Immature natural killer cell (primary cell): ENCODE measurements around the gene KLHL33. TPM values are rescaled to one million over a fixed set of nuclear protein-coding genes. Genes with fewer than 3 reads are reported as not detected.
A peak's percentile ranks its signal among the peaks of the same experiment; 100 is the strongest.

Experiments
- DNase-seq, 3 donors: peaks; one replicate each; pipeline ENCODE4 v3.0.0; 2022; ENCODE audit warnings: mixed read lengths in 1 of 3
- H3K27ac Mint-ChIP-seq, 6 donors: one replicate each; pipeline ENCODE4 v1.8.0; 2020; ENCODE audit warnings: mixed read lengths in 6 of 6, mild to moderate bottlenecking in 5 of 6, inconsistent platforms in 4 of 6, moderate library complexity in 3 of 6
- H3K27me3 Mint-ChIP-seq, 3 donors: one replicate each; pipeline ENCODE4 v1.8.0; 2020 to 2021; ENCODE audit warnings: low read depth in 3 of 3, mild to moderate bottlenecking in 3 of 3, mixed read lengths in 3 of 3, moderate library complexity in 3 of 3, inconsistent platforms in 1 of 3
- H3K36me3 Mint-ChIP-seq, 3 donors: one replicate each; pipeline ENCODE4 v1.8.0; 2020; ENCODE audit warnings: mixed read lengths in 3 of 3, inconsistent platforms in 2 of 3, mild to moderate bottlenecking in 2 of 3
- H3K4me1 Mint-ChIP-seq, 2 donors: one replicate each; pipeline ENCODE4 v1.8.0; 2020; ENCODE audit warnings: inconsistent platforms in 2 of 2, mild to moderate bottlenecking in 2 of 2, mixed read lengths in 2 of 2, moderate library complexity in 1 of 2
- H3K4me3 Mint-ChIP-seq, 5 donors: one replicate each; pipeline ENCODE4 v1.8.0; 2020; ENCODE audit warnings: mild to moderate bottlenecking in 5 of 5, mixed read lengths in 5 of 5, inconsistent platforms in 3 of 5, moderate library complexity in 3 of 5
- H3K9me3 Mint-ChIP-seq, 6 donors: one replicate each; pipeline ENCODE4 v1.8.0; 2020; ENCODE audit warnings: mild to moderate bottlenecking in 6 of 6, mixed read lengths in 6 of 6, inconsistent platforms in 4 of 6, moderate library complexity in 3 of 6
- polyA plus RNA-seq, 3 donors: library from polyadenylated mRNA; unstranded; fragments of 300-500 nt; fragmentation: Illumina TruSeq; gene quantifications; one replicate each; pipeline ENCODE4 v1.2.3, GENCODE V29; 2021

Gene KLHL33, protein sequence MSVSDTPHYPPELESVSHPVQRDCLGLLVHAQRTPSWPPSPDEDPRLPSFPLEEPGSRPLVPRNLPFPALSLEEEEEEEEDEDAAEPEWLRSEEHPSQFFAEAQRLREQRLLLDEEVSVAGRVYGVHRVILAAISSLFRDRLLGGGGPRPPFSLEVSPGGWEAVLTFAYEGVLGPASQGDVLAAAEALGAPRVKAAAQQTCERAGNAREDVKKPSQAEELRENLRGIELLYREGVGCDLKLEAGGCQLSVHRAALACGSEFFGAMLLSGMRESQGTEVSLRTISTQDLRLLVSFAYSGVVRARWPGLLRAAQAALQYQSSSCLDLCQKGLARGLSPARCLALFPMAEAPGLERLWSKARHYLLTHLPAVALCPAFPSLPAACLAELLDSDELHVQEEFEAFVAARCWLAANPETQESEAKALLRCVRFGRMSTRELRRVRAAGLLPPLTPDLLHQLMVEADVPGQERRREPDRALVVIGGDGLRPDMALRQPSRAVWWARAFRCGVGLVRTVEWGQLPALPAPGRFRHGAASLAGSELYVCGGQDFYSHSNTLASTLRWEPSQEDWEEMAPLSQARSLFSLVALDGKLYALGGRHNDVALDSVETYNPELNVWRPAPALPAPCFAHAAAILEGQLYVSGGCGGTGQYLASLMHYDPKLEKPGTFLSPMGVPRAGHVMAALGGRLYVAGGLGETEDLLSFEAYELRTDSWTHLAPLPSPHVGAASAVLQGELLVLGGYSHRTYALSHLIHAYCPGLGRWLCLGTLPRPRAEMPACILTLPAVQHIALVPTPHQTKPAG
- polyA plus RNA-seq: under 1 TPM in 1 of 3 donors, not detected in 2; 0.21 TPM

DNA sequence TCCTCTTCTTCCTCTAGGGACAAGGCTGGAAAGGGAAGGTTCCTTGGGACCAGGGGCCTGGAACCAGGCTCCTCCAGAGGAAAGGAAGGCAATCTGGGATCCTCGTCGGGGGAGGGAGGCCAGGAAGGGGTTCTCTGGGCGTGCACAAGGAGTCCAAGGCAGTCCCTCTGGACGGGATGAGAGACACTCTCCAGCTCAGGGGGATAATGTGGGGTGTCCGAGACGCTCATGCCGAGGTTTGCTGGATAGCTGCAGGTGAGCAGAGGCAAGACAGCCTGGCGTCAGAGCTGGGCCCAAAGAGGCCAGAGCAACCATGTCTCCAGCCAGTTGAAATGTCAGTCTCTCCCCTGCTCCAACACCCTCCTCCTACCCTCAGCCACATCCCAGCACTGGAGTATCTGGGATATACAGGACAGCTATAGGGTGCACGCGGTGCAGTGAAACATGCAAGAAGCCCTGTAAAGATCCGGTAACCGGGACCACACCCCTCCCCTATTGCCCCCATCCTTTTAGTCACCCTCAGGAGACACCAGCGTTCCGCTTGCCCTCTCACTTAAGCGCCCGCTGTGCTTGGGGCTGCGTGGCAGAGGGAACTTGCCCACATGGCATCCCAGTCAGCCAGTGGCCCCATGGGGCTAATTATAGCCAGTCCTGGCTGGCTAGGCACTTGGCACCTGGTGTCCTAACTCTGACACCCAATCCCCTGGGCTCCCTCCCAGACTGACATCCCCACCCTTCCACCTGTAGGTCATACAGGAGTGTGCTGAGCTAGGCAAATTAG lies at the start of gene KLHL33:
TSS of gene KLHL33 (minus strand) at position 585 of the 781 bp plus-strand sequence. CDS start at position 230, 355 bp downstream.
- Mint-ChIP-seq H3K27ac (no peak within 1 kb of the TSS), H3K4me1 (peaks cover 3 to 5% of the 10 kb centered on the region in 2 donors), H3K36me3 (peaks cover 0 to 3% (median 0%) of the 10 kb centered on the region in 3 donors), H3K4me3 (no peak within 1 kb of the TSS), H3K9me3 (no peaks in the 10 kb centered on the region), H3K27me3 (peaks cover under 1 to 2% (median 2%) of the 10 kb centered on the region in 3 donors)
- DNase-seq: no peak

DNA sequence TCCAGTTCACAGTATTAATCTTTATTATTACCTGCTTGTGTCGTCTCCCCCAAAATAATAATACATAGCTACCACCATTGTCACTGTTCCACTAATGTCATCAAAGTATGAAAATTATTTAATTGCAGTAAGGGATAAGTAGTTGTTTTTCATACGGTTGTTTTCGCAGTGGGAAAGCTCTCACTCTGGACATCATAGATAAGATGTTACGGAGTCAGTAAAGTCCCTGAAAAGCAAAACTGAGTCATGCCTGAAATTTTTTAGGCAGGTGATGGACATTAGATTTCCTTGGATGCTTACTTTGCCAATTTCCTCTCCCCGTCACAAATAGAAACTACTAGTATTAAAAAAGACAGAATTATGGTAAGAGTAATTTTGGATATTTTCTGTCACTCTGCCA lies 46.4 kb upstream of the KLHL33 start:
- Mint-ChIP-seq H3K9me3 (no peaks in the 10 kb centered on the region), H3K27me3 (peaks cover 0 to 3% (median 1%) of the 10 kb centered on the region in 3 donors), H3K4me3 (no peak overlapping the region), H3K4me1 (peaks cover 39 to 61% of the 10 kb centered on the region in 2 donors), H3K36me3 (peaks cover 3 to 9% (median 7%) of the 10 kb centered on the region in 3 donors), H3K27ac (no peak overlapping the region)
- no peak for DNase-seq

- H3K36me3 Mint-ChIP-seq: peaks cover 26 to 41% (median 40%) of the 10 kb centered on the region in 3 donors
- peaks cover 0 to 1% (median under 1%) of the 10 kb centered on the region in 3 donors for H3K27me3 Mint-ChIP-seq
- H3K27ac Mint-ChIP-seq: peak overlapping the region; percentile 44 to 95 (median 88)
- peaks cover 48 to 69% of the 10 kb centered on the region in 2 donors for H3K4me1 Mint-ChIP-seq
- H3K9me3 Mint-ChIP-seq: no peaks in the 10 kb centered on the region
- DNase-seq: no peak
- no peak overlapping the region for H3K4me3 Mint-ChIP-seq
These were observed 42.9 kb upstream of the KLHL33 start for GRCh38 chr14:20478894-20479293.

- DNase-seq: peak; percentile 32 to 47 (median 43)
- H3K4me1 Mint-ChIP-seq: peaks cover 52 to 81% of the 10 kb centered on the region in 2 donors
- peak overlapping the region; percentile 91 to 96 (median 94) for H3K27ac Mint-ChIP-seq
- H3K36me3 Mint-ChIP-seq: peaks cover 31 to 51% (median 47%) of the 10 kb centered on the region in 3 donors
- peak overlapping the region; percentile 66 to 86 (median 78) for H3K4me3 Mint-ChIP-seq
- H3K27me3 Mint-ChIP-seq: peaks cover 0 to 3% (median 0%) of the 10 kb centered on the region in 3 donors
- no peaks in the 10 kb centered on the region for H3K9me3 Mint-ChIP-seq
These were observed 41.4 kb upstream of the KLHL33 start for GRCh38 chr14:20477211-20477876.

DNA sequence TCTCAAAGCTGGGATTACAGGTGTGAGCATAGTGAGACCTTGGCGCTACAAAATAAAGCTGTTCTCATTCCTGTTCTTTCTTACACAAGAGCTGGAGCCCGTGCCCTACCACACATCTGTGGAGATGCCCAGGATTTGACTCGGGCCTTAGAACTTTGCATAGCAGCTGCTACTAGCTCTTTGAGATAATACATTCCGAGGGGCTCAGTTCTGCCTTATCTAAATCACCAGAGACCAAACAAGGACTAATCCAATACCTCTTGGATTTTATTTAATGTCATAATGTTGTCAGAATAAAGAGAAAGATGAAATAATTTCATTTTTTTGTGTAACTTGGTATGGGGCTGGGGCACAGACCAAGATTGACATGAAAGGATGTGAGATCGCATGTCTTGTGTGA lies 40.8 kb upstream of the KLHL33 start:
- Mint-ChIP-seq H3K9me3 (no peaks in the 10 kb centered on the region), H3K27me3 (peaks cover 0 to 3% (median 0%) of the 10 kb centered on the region in 3 donors), H3K27ac (peak overlapping the region; percentile 91 to 96 (median 94)), H3K4me3 (peak overlapping the region; percentile 66 to 86 (median 78)), H3K4me1 (peaks cover 55 to 86% of the 10 kb centered on the region in 2 donors), H3K36me3 (peaks cover 35 to 57% (median 47%) of the 10 kb centered on the region in 3 donors)
- DNase-seq: no peak

- Mint-ChIP-seq H3K4me1 (peaks cover 60 to 80% of the 10 kb centered on the region in 2 donors), H3K36me3 (peaks cover 35 to 54% (median 40%) of the 10 kb centered on the region in 3 donors), H3K4me3 (peak overlapping the region in 2 of 5 donors; percentile 51 to 59), H3K9me3 (no peaks in the 10 kb centered on the region), H3K27ac (peak overlapping the region in 5 of 6 donors; percentile 57 to 77 (median 67)), H3K27me3 (peaks cover 0 to 8% (median 0%) of the 10 kb centered on the region in 3 donors)
- DNase-seq: no peak
These were observed 36.7 kb upstream of the KLHL33 start for GRCh38 chr14:20472536-20473169.

- peaks cover 42 to 59% of the 10 kb centered on the region in 2 donors for H3K4me1 Mint-ChIP-seq
These were observed 34.6 kb upstream of the KLHL33 start for GRCh38 chr14:20470603-20470901.

DNA sequence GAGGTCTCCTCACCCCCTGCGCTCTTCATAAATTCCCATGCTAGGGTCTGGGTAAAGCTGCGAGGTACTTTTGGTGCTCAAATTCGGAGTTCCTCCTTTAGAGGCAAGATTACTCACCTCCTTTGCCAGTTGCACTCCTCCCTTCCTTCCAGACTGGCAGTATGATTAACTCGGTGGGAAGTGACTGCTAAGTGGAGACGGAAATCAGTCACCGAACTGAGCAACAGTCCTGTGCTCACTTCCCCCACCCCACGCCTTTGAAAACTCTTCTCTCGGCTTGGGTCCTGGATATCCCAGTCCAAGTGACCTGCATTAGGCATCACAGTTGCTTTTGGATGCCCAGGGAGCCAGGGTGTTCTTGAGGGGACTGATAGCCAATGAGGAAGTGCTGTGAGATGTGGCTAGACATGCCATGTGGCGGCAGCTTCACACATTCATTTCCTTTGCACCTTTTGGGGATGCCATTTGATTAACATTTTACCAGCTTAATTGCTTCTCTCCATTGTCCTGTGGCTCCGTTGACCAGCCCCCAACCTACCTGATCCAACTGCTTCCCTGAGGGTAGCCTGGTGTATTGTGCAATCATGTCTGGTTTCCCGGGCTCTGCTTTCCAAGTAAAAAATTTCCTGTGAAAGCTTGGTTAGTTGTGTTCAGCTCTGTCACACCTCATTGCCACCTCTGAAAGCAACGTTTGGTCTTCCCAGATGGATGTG lies 34.1 kb upstream of the KLHL33 start:
- H3K27ac Mint-ChIP-seq: peak overlapping the region; percentile 93 to 98 (median 97)
- H3K4me3 Mint-ChIP-seq: peak overlapping the region; percentile 96 to 100 (median 99)
- peaks cover 17 to 28% (median 21%) of the 10 kb centered on the region in 3 donors for H3K36me3 Mint-ChIP-seq
- H3K4me1 Mint-ChIP-seq: peaks cover 41 to 57% of the 10 kb centered on the region in 2 donors
- DNase-seq: peak; percentile 45 to 52 (median 52)
- no peaks in the 10 kb centered on the region for H3K9me3 Mint-ChIP-seq
- peaks cover 0 to 8% (median 0%) of the 10 kb centered on the region in 3 donors for H3K27me3 Mint-ChIP-seq

More at GRCh38 chr14:20470603-20470901, 34.6 kb upstream of the KLHL33 start:
- no peaks in the 10 kb centered on the region for H3K9me3 Mint-ChIP-seq
- H3K4me3 Mint-ChIP-seq: peak overlapping the region; percentile 96 to 100 (median 99)
- H3K27ac Mint-ChIP-seq: peak overlapping the region; percentile 93 to 98 (median 97)
- H3K27me3 Mint-ChIP-seq: peaks cover 0 to 8% (median 0%) of the 10 kb centered on the region in 3 donors
- DNase-seq: no peak
- H3K36me3 Mint-ChIP-seq: peaks cover 20 to 33% (median 25%) of the 10 kb centered on the region in 3 donors

GRCh38 chr14:20469242-20469889 lies 33.4 kb upstream of the KLHL33 start, which contains the start of gene PNP:
TSS of gene PNP (plus strand) at chr14:20469406. CDS start at chr14:20469525, 119 bp downstream.
- Mint-ChIP-seq H3K36me3 (peaks cover 11 to 21% (median 14%) of the 10 kb centered on the region in 3 donors), H3K4me3 (peak within 1 kb of the TSS; percentile 96 to 100 (median 99)), H3K9me3 (no peaks in the 10 kb centered on the region), H3K27ac (peak within 1 kb of the TSS; percentile 93 to 98 (median 97)), H3K4me1 (peaks cover 39 to 50% of the 10 kb centered on the region in 2 donors), H3K27me3 (peaks cover 0 to 8% (median 0%) of the 10 kb centered on the region in 3 donors)
- DNase-seq: peak; percentile 72 to 80 (median 78)

GRCh38 chr14:20468764-20469241 lies 32.8 kb upstream of the KLHL33 start:
- peaks cover 35 to 44% of the 10 kb centered on the region in 2 donors for H3K4me1 Mint-ChIP-seq
- H3K36me3 Mint-ChIP-seq: peaks cover 6 to 16% (median 9%) of the 10 kb centered on the region in 3 donors
- DNase-seq: no peak
- H3K4me3 Mint-ChIP-seq: peak overlapping the region; percentile 96 to 100 (median 99)
- peak overlapping the region; percentile 93 to 98 (median 97) for H3K27ac Mint-ChIP-seq
- peaks cover 0 to 8% (median 0%) of the 10 kb centered on the region in 3 donors for H3K27me3 Mint-ChIP-seq
- H3K9me3 Mint-ChIP-seq: no peaks in the 10 kb centered on the region
